CD14-positive monocyte (primary cell): ENCODE data around the gene TMCC1. TPM values are rescaled to one million over a fixed set of nuclear protein-coding genes. Genes with fewer than 3 reads are reported as not detected.

Experiments
- DNase-seq, 3 donors: peaks; one replicate each; pipeline ENCODE4 v3.0.0-alpha.2; 2011 to 2022
- H2AFZ ChIP-seq: 2 replicates; pipeline ENCODE4 v1.6.0; 2012; ENCODE audit warnings: mild to moderate bottlenecking, low read depth, low read length, inconsistent platforms; ENCODE audit not compliant: insufficient read depth, poor library complexity, severe bottlenecking
- H3K27ac ChIP-seq, 2 donors: 1 replicate in 1 of 2; 2 replicates in 1 of 2; pipeline ENCODE4 v1.5.1; 2012 to 2013; ENCODE audit warnings: low read length in 2 of 2, control low read depth in 1 of 2, inconsistent platforms in 1 of 2, low read depth in 1 of 2, mild to moderate bottlenecking in 1 of 2
- H3K27me3 ChIP-seq, 2 donors: one replicate each; pipeline versions ENCODE4 v1.6.0 to v1.6.1; 2011 to 2013; ENCODE audit warnings: low read length in 2 of 2; ENCODE audit not compliant: control insufficient read depth in 2 of 2, insufficient read depth in 2 of 2
- H3K36me3 ChIP-seq, 2 donors: replicated peaks in 1 of 2; 1 replicate in 1 of 2; 2 replicates in 1 of 2; pipeline versions ENCODE4 v1.5.1 to v1.6.1; 2012 to 2013; ENCODE audit warnings: low read length in 2 of 2, control low read depth in 1 of 2, inconsistent platforms in 1 of 2, mild to moderate bottlenecking in 1 of 2; ENCODE audit not compliant: insufficient read depth in 2 of 2, control insufficient read depth in 1 of 2
- H3K4me1 ChIP-seq, 2 donors: 1 replicate in 1 of 2; 2 replicates in 1 of 2; pipeline versions ENCODE4 v1.5.1 to v1.6.1; 2012 to 2013; ENCODE audit warnings: low read length in 2 of 2, control low read depth in 1 of 2, inconsistent platforms in 1 of 2, mild to moderate bottlenecking in 1 of 2, moderate library complexity in 1 of 2; ENCODE audit not compliant: insufficient read depth in 2 of 2, control insufficient read depth in 1 of 2
- H3K4me2 ChIP-seq: replicated peaks from 2 replicates; pipeline ENCODE3; 2012; ENCODE audit warnings: low read length, moderate library complexity, mild to moderate bottlenecking; ENCODE audit not compliant: poor library complexity, severe bottlenecking; ENCODE audit errors: extremely low read depth
- H3K4me3 ChIP-seq, 3 experiments: fragments of 200-600 bp in 1 of 3; sonication (generic) in 1 of 3; replicated peaks in 1 of 3; 1 replicate in 2 of 3; 2 replicates in 1 of 3; pipeline ENCODE4 v1.5.1; 2011 to 2013; ENCODE audit warnings: low read length in 3 of 3, mild to moderate bottlenecking in 3 of 3, control low read depth in 2 of 3, low read depth in 2 of 3, inconsistent platforms in 1 of 3, moderate library complexity in 1 of 3
- H3K79me2 ChIP-seq: 2 replicates; pipeline ENCODE4 v1.6.0; 2012; ENCODE audit warnings: mild to moderate bottlenecking, control low read depth, inconsistent platforms, low read length, moderate library complexity; ENCODE audit not compliant: insufficient read depth
- H3K9ac ChIP-seq: 2 replicates; pipeline ENCODE4 v1.6.0; 2017; ENCODE audit warnings: low read length, mild to moderate bottlenecking; ENCODE audit not compliant: insufficient read depth, poor library complexity, severe bottlenecking
- H3K9me3 ChIP-seq, 2 donors: replicated peaks in 1 of 2; 1 replicate in 1 of 2; 2 replicates in 1 of 2; pipeline versions ENCODE4 v1.5.1 to v1.6.1; 2012 to 2013; ENCODE audit warnings: low read length in 2 of 2, control low read depth in 1 of 2; ENCODE audit not compliant: control insufficient read depth in 1 of 2, insufficient read depth in 1 of 2
- H4K20me1 ChIP-seq: 2 replicates; pipeline ENCODE4 v1.6.0; 2012; ENCODE audit warnings: mild to moderate bottlenecking, low read length, control low read depth, moderate library complexity; ENCODE audit not compliant: insufficient read depth
- H3K27ac Mint-ChIP-seq, 7 donors: one replicate each; pipeline ENCODE4 v1.8.0; 2020; ENCODE audit warnings: mild to moderate bottlenecking in 7 of 7, mixed read lengths in 7 of 7, moderate library complexity in 6 of 7, inconsistent platforms in 2 of 7
- H3K27me3 Mint-ChIP-seq, 3 donors: one replicate each; pipeline ENCODE4 v1.8.0; 2021 to 2022; ENCODE audit warnings: low read depth in 3 of 3, mild to moderate bottlenecking in 3 of 3, mixed read lengths in 3 of 3, moderate library complexity in 3 of 3, inconsistent platforms in 1 of 3
- H3K36me3 Mint-ChIP-seq, 2 donors: one replicate each; pipeline ENCODE4 v1.8.0; 2020; ENCODE audit warnings: mixed read lengths in 2 of 2, inconsistent platforms in 1 of 2, mild to moderate bottlenecking in 1 of 2
- H3K4me1 Mint-ChIP-seq: one replicate; pipeline ENCODE4 v1.8.0; 2020; ENCODE audit warnings: mild to moderate bottlenecking, mixed read lengths
- H3K4me3 Mint-ChIP-seq, 2 donors: one replicate each; pipeline ENCODE4 v1.8.0; 2020; ENCODE audit warnings: mild to moderate bottlenecking in 2 of 2, mixed read lengths in 2 of 2, moderate library complexity in 1 of 2
- H3K9me3 Mint-ChIP-seq, 7 donors: one replicate each; pipeline ENCODE4 v1.8.0; 2020 to 2022; ENCODE audit warnings: mixed read lengths in 7 of 7, mild to moderate bottlenecking in 6 of 7, moderate library complexity in 6 of 7, inconsistent platforms in 2 of 7
- WGBS: methylation state at CpG from one replicate; pipeline ENCODE4 v1.1.5; 2013; ENCODE audit warnings: missing lambda C conversion rate; ENCODE audit not compliant: insufficient coverage; 5-methylcytosine and 5-hydroxymethylcytosine counted together
- intact Hi-C, 2 donors: fragments of 100-400 bp; cut with micrococcal nuclease; formaldehyde crosslinking; loops; one replicate each; pipeline versions ENCODE4 v1.15.0 to v1.15.1; 2023
- polyA plus RNA-seq, 3 donors: library from polyadenylated mRNA; depleted of rRNA in 1 of 3; unstranded in 2 of 3; stranded (reverse) in 1 of 3; fragments of 300-500 nt in 2 of 3; fragments of >200 nt in 1 of 3; fragmentation: Illumina TruSeq in 2 of 3; gene quantifications; 1 replicate in 2 of 3; 2 replicates in 1 of 3; pipeline ENCODE4 v1.2.3, GENCODE V29; 2012 to 2021
- TF ChIP-seq, protein P1 (sequence below): fragments of 200-600 bp; IDR thresholded peaks from one replicate; pipeline ENCODE4 v1.8.0; 2022; ENCODE audit warnings: antibody characterized with exemption, mild to moderate bottlenecking

Gene TMCC1
- polyA plus RNA-seq, 3 donors = 5.0 to 10.2 (median 5.0) TPM

DNA sequence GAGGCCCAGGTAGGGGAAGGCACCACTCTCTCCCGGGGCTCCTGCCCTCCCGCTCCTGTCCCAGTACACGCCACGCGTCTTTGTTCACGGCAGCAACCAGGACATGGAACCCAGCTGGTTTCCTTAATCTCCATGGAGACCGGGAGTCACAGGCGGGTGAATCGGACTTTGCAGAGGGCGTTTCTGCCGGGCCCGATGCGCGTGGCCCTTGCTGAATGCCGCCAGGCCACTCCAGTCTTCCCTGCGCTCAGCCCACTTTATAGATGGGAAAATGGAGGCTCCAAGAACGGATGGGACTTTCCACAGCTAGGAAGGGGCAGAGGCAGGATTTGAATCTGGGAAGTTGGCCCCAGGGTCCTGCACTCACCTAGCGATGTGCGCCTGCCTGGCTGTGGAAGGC, 294.4 kb downstream of the TMCC1 start:
- H3K4me1 Mint-ChIP-seq = peaks cover 97% of the 10 kb centered on the region
- intact Hi-C loops = loop anchor here in 1 of 2 donors (2.0 to 5.0 kb wide), 2 partner anchors 20 to 72 kb away; partner anchors contain the start of gene RHO
- no peak for DNase-seq
- TF ChIP-seq, protein P1, sequence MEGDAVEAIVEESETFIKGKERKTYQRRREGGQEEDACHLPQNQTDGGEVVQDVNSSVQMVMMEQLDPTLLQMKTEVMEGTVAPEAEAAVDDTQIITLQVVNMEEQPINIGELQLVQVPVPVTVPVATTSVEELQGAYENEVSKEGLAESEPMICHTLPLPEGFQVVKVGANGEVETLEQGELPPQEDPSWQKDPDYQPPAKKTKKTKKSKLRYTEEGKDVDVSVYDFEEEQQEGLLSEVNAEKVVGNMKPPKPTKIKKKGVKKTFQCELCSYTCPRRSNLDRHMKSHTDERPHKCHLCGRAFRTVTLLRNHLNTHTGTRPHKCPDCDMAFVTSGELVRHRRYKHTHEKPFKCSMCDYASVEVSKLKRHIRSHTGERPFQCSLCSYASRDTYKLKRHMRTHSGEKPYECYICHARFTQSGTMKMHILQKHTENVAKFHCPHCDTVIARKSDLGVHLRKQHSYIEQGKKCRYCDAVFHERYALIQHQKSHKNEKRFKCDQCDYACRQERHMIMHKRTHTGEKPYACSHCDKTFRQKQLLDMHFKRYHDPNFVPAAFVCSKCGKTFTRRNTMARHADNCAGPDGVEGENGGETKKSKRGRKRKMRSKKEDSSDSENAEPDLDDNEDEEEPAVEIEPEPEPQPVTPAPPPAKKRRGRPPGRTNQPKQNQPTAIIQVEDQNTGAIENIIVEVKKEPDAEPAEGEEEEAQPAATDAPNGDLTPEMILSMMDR = no peak
- H3K9me3 Mint-ChIP-seq = peaks cover 0 to 3% (median 0%) of the 10 kb centered on the region in 7 donors
- Histone ChIP-seq H3K4me2 (peak overlapping the region; percentile 73), H3K4me3 (peak overlapping the region in 1 of 3 experiments; percentile 53), H3K27me3 (no peaks in the 10 kb centered on the region), H3K4me1 (peaks cover 96 to 100% of the 10 kb centered on the region in 2 donors), H3K79me2 (peaks cover 95% of the 10 kb centered on the region), H3K27ac (peak overlapping the region; percentile 83 to 90), H4K20me1 (peaks cover 93% of the 10 kb centered on the region), H2AFZ (no peak overlapping the region), H3K36me3 (peaks cover 0 to 19% of the 10 kb centered on the region in 2 donors), H3K9me3 (no peaks in the 10 kb centered on the region), H3K9ac (peak overlapping the region; percentile 38)
- H3K27ac Mint-ChIP-seq = peak overlapping the region; percentile 86 to 96 (median 94)
- WGBS = 77% methylated on average over 11 of the region's 19 CpGs
- peak overlapping the region; percentile 55 to 80 for H3K4me3 Mint-ChIP-seq
- peaks cover 17 to 46% of the 10 kb centered on the region in 2 donors for H3K36me3 Mint-ChIP-seq
- H3K27me3 Mint-ChIP-seq = no peaks in the 10 kb centered on the region

DNA sequence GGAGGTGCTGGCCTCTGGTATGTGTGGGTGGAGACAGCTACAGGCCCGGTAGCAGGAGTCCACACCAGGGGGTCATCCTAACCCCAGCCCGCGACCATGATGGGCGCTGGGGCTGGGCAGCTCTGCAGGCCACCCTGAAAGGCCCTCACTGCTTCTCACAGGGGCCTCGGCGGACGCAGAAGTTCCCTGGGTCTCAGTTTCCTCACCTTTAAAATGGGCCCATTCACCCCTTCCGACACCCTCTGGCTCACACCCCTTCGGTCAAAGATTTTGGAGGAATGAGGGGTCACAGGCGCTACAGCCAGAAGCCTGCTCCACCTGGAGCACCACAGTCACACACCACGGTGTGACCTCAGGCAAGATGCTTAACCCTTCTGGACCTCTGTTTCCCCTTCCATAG, 295.0 kb downstream of the TMCC1 start:
- H2AFZ ChIP-seq = no peak overlapping the region
- no peaks in the 10 kb centered on the region for H3K27me3 ChIP-seq
- peaks cover 95% of the 10 kb centered on the region for H3K79me2 ChIP-seq
- Mint-ChIP-seq H3K4me1 (peaks cover 97% of the 10 kb centered on the region), H3K27me3 (peaks cover 0 to 2% (median 0%) of the 10 kb centered on the region in 3 donors), H3K36me3 (peaks cover 17 to 45% of the 10 kb centered on the region in 2 donors), H3K27ac (peak overlapping the region in 6 of 7 donors; percentile 86 to 96 (median 94)), H3K9me3 (peaks cover 0 to 3% (median 0%) of the 10 kb centered on the region in 7 donors), H3K4me3 (peak overlapping the region in 1 of 2 donors; percentile 12)
- no peak overlapping the region for H3K9ac ChIP-seq
- H3K36me3 ChIP-seq = peaks cover 0 to 19% of the 10 kb centered on the region in 2 donors
- H3K9me3 ChIP-seq = no peaks in the 10 kb centered on the region
- WGBS = 100% methylated on average over 4 of the region's 11 CpGs
- H4K20me1 ChIP-seq = peaks cover 90% of the 10 kb centered on the region
- no peak overlapping the region for H3K4me2 ChIP-seq
- H3K4me1 ChIP-seq = peaks cover 96 to 100% of the 10 kb centered on the region in 2 donors
- peak overlapping the region in 1 of 3 experiments; percentile 53 for H3K4me3 ChIP-seq
- DNase-seq = no peak
- peak overlapping the region; percentile 83 to 90 for H3K27ac ChIP-seq
- intact Hi-C loops = loop anchor here in 1 of 2 donors (2.0 to 5.0 kb wide), 2 partner anchors 20 to 71 kb away; partner anchors contain the start of gene RHO
- TF ChIP-seq, protein P1 = no peak
